Stimulated activated CD8-positive, alpha-beta memory T cell treated with anti-CD3 and anti-CD28 coated beads, Interleukin-7, amount 100 ng/mL, for 24 hours (primary cell): Measurements from ENCODE around the gene D2HGDH.
"Not testable (repeated sequence)": the region's sequence is repeated elsewhere in the genome, so short reads cannot be mapped to it uniquely, and the experiment has no call there.

Source experiments
- DNase-seq: peaks from one replicate; pipeline ENCODE4 v3.0.0-alpha.2; 2020; ENCODE audit warnings: low read depth

D2HGDH gene

DNA sequence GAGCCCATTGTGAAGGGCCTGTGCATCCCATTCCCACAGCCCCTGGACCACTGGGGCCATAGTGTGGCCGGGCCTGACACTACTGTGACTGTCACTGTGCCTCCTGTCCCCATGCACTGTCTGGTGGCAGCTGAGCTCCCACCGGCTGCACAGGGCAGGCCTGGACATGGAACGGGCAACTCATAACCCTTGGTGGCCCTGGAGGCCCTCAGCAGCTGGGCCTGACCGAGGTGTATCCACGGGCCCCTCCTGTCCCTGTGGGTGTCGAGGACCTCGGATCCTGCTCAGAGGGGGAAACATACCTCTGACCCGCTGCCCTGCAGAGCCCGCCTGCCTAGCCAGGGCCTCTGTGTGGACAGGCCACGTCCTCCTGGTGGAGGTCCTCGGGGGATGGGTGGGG lies 34.4 kb downstream of the D2HGDH start:
- DNase-seq: no peak

GRCh38 chr2:241769819-241770184 lies 35.4 kb downstream of the D2HGDH start:
- DNase-seq: no peak

DNA sequence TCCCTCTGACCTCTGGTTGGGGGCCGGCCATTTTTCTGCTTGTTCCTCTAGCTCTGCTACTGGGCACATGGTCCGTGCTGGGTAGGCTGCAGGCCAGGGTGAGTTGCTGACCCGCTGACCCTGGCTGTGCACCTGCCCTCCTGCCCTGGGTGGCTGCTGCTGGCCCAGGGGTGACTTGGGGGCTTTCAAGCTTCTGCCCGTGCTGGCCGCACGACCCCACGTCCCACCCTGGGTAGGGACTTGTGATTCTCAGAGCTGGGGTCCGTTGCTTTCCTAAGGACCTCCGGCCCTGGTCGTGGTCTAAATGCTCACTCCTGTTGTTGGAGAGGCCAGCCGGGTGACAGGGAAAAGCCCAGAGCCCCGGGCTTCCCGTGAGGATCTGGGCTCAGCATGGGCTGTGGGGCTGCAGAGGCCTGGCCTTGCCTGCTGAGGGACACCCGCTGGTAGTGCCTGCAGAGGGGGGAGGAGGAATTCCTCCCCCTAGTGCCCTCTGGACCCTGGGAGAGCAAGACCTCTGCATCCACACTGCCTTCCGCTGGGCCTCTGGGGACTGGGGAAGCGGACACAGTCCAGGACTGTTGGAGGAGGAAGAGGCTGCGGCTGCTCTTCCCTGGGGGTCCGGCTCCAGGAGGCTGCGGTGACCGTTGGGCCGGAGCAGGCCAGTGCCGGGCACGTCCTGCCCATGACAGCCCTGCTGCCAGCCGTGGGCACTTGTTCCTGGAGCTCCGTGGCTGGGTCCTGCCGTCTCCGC lies 35.9 kb downstream of the D2HGDH start:
- no peak for DNase-seq

DNA sequence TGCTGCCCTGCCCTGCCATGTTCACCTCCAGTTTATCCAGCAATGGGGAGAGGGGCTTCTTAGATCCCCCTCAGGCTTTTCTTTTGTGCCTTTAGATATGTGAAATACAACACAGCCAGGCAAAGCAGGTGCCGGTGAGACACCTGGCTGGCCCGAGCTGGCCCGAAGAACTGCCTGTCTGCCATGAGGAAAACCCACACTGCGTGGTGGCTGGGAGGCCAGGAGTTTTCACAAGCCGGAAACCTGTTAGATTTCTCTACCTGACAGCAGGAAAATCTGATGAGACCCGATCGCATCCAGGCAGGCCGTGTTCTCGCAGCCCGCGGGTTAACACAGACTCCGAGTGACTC lies 36.5 kb downstream of the D2HGDH start:
- no peak for DNase-seq

DNA sequence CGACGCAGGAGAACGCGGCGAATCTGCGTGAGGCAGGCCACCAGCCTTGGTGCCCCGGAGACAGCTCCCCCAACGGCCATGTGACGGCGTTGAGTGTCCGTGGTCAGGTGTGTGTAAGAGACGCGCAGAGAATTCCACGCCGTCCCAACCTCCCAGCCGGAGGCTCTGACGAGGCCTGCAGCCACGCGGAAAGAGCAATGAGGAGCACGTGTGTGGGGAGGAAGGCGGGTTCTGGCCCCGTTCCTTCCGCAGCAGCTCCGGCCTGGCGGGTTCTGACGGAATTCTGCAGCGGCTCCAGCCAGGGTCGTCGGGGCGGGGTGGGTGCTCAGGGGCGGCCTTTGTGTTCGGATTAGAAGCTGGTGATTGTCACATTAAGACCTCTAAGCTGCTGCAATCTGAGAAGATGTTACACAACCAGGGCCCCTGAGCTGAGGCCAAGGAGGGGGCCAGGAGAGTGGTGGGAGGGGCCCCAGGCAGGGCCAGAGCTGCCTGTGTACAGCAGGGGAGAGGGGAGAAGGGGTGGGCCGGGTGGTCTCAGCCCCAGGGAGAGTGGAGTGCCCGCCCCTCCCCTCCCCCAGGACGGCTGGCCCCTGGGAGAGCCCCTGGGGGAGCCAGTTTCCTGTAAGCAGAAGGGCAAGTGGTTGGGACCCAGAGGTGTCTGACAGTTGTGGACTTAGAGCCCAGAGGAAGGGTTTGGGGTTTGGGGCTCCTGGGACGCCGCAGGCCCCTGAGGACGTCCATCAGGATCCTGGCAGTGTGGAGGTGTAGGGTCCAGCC lies 37.0 kb downstream of the D2HGDH start:
- DNase-seq: no peak

GRCh38 chr2:241772063-241772499 lies 37.7 kb downstream of the D2HGDH start:
- no peak for DNase-seq

DNA sequence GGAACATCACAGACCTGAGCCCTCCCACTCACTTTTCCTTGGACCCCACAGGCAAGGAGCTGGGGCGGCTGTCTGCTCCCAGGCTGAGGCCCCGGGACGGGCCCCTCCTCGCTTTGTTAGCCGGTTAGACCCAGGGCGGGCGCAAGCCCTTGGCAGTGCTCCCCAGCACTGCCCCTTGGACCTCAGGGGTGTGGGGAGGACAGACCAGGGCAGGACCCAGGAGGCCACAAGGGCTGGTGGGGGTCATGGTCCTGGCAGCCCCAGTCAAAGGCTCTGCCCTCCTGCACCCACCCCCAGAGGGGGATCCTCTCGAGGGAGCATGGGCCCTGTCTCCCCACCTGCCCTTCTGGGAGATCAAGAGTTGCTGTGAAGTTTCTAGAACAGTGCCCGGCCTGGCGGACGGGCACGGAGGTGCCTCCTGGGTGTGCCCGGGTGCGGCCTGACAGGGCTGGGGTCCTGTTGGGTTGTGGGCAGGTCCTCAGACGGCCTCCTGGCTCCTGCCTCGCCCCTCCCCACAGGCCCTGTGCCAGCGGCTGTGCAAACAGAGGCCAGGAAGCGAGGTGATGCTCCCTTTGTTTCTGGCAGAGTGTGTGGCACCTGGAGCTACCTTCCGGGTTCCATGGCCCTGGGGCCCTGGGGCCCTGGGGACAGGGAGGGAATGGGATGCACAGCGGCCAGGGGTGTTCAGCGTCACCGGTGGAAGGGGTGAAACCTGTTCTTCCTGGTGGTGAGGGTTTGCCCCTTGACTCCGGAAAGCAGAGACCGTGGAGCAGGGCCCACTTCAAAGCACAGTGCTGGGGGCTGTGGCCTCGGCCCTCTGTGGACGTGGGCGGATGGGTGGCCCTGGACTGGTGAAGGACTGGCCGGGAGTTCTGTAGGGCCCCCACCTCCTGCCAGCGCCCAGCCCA lies 39.3 kb downstream of the D2HGDH start:
- no peak for DNase-seq

- no peak for DNase-seq
Measured at GRCh38 chr2:241774419-241775222, 40.2 kb downstream of the D2HGDH start.

- no peak for DNase-seq
Measured at GRCh38 chr2:241775223-241776177, 41.1 kb downstream of the D2HGDH start.

- DNase-seq: no peak
Measured at GRCh38 chr2:241776336-241777169, 42.1 kb downstream of the D2HGDH start, which contains the start of gene GAL3ST2. GAL3ST2 (plus strand) TSS chr2:241776822; CDS start chr2:241776956, 134 bp downstream.

GRCh38 chr2:241777170-241777685 lies 42.8 kb downstream of the D2HGDH start:
- DNase-seq: no peak

DNA sequence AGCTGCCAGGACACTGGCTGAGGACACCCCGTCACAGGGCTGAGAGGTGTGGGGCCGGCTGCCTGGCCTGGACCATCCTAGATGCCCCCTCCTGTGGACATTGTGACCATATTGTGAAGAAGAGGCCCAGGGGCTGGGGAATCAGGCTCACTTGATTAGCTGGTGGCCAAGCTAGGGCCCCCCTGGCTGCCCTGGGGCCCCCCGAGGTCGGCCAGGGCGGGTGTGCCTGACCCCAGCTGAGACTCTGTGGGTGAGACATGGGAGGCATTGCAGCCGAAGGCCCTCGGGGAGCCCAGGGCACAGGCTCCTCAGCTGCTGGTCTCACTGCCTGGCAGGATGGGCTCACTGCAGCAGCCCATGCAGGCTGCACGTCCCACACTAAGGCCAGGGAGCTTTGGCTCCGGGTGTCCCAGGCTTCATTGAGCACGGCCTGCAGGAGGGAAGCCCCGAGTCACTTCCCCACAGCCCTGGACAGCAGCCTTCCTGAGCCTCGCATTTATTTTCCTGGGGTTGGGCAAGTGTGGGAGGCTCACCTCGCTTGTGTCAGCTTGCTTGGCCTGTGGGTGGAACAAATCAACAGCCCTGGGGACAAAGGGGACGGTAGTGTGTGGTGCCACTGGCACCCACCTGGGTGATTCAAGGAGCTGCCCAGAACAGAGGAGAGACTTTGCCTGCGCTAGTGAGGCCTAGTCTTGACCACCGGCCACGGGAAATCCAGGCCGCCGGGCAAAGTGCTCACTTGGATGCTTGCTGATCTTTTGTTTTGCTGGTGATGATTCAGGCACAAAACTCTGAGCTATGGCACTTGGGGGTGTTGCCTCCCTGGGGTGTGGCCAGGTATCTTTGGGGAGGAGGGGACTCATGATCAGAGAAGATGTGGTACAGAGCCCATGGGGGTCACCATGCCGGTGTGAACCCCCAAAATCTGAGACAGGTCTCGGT lies 43.5 kb downstream of the D2HGDH start:
- DNase-seq: no peak

DNA sequence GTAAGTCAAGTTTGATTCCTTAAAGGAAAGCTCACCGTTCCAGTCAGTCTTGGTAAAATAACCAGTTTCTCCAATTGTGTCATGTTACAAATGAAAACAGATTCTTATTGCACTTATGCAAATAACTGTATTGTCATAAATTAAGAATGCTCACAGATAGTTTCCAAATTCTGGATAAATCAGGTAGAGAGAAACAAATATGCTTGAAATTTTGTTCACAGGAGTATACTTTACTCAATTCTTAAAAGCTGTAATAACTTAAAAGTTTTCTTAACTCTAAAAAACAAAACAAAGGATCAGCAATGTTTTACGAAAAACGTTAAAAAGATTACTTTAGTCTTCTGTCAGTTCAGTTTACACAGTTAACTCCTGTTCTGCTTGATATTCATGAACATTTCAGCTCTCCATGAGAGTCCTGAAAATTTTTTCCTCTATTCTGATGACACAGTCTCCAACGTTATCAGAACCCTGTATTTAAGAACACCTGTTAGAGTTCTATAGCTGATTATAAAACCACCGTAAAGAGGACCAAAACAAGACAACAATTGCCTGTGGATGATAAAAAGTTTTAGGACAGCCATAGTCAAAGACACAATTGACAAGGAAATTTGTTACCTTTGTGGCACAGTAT lies 46.6 kb downstream of the D2HGDH start:
- DNase-seq: no peak

DNA sequence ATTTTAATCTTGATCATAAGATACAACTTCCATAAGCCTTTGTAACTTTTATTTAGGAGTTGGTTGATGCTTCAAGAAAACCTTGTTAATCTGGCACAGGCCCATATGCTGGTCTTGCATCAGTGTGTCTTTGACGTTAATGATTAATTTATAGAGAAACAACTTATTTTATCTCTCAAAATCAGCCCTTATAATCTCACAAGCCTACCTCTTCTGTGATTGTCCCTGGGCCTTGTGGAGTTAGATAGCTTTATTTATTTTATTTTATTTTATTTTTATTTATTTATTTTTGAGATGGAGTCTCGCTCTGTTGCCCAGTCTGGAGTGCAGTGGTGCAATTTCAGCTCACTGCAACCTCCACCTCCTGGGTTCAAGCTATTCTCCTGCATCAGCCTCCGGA lies 47.6 kb downstream of the D2HGDH start:
- DNase-seq: not testable (repeated sequence)

GRCh38 chr2:241788135-241788534 lies 53.7 kb downstream of the D2HGDH start:
- DNase-seq: no peak

DNA sequence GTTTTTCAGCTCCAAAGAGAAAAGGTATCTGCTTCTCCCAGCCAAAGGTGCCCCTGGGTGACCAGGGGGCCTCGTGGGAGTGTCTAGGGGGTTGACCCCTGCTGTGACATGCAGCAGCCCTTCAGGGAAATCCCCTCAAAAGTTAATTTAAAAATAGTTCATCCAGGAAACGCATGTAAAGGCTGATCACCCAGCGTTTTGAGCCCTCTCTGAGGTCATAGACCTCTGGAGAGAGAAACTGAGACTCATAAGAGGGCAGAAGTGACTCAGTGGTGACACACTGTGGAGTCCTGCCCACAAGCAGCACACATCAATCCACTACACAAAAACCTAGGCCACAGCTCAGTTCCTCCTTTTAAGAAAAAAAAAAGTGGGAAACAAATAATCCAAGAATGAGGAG lies 54.1 kb downstream of the D2HGDH start:
- DNase-seq: no peak

GRCh38 chr2:241791385-241791784 lies 57.0 kb downstream of the D2HGDH start:
- DNase-seq: not testable (repeated sequence)

DNA sequence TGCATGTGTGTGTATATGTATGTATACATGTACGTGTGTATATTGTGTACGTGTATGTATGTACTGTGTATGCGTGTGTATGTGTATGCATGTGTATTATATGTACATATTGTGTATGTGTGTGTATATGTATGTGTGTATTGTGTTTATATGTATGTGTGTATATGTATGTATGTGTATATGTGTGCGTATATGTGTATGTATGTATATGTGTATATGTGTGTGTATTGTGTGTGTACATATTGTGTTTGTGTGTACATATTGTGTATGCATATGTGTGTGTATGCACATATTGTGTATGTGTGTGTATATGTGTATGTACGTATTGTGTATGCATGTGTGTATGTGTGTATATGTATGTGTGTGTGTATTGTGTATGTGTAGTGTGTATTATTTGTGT lies 59.0 kb downstream of the D2HGDH start:
- no peak for DNase-seq
